K562 (cell line): Measurements from ENCODE around the gene VILL. TPM values are rescaled to one million over a fixed set of nuclear protein-coding genes. Genes with fewer than 3 reads are reported as not detected.

Source experiments
- BRD9 ChIP-seq: fragments of 450-650 bp; IDR thresholded peaks from 2 replicates; pipeline ENCODE4 v1.6.1; 2018; ENCODE audit warnings: low read depth; ENCODE audit not compliant: partially characterized antibody
- GATAD2A ChIP-seq: fragments of 450-650 bp; IDR thresholded peaks from 2 replicates; pipeline ENCODE4 v1.6.1; 2017
- HNRNPLL ChIP-seq: fragments of 200-400 bp; formaldehyde crosslinking; IDR thresholded peaks from 2 replicates; pipeline ENCODE4 v1.6.1; 2017; ENCODE audit warnings: low read length, low read depth, mild to moderate bottlenecking; ENCODE audit not compliant: poor library complexity, severe bottlenecking
- JUN ChIP-seq, 2 experiments: sonication (generic) in 1 of 2; formaldehyde crosslinking in 1 of 2; IDR thresholded peaks; 2 replicates each; pipeline versions ENCODE4 v1.6.1 to v1.8.0; 2012 to 2022; ENCODE audit warnings: borderline replicate concordance in 2 of 2, mild to moderate bottlenecking in 2 of 2, improper control_type of control experiment in 1 of 2, low read depth in 1 of 2, low read length in 1 of 2, missing genetic modification reagents in 1 of 2
- PHF20 ChIP-seq: fragments of 450-650 bp; IDR thresholded peaks from 2 replicates; pipeline ENCODE4 v1.6.1; 2018; ENCODE audit not compliant: partially characterized antibody
- POLR2AphosphoS5 ChIP-seq: IDR thresholded peaks from 2 replicates; pipeline ENCODE4 v1.6.1; 2011; ENCODE audit warnings: mild to moderate bottlenecking, low read depth, low read length, moderate library complexity; ENCODE audit not compliant: control insufficient read depth, insufficient read depth
- ZNF518B ChIP-seq: fragments of 250-450 bp; sonication (Bioruptor Pico); IDR thresholded peaks from 2 replicates; pipeline ENCODE4 v1.5.0; 2021; ENCODE audit warnings: mild to moderate bottlenecking, moderate library complexity
- polyA plus RNA-seq, 8 experiments: library from polyadenylated mRNA; depleted of rRNA in 4 of 8; stranded (reverse) in 5 of 8; unstranded in 3 of 8; fragments of >200 nt; fragmentation: Nextera tagmentation in 2 of 8; fragmentation: Illumina TruSeq in 1 of 8; extraction: Ambion mirVana in 2 of 8; extraction: Trizol in 1 of 8; gene quantifications; 2 replicates each; pipeline versions ENCODE4 v1.2.1 to v1.2.3, GENCODE V29; 2011 to 2014; ENCODE audit warnings: inconsistent platforms in 1 of 8, missing spikeins in 1 of 8
- total RNA-seq, 7 experiments: library from RNA; depleted of rRNA in 6 of 7; stranded (reverse); fragments of >200 nt in 6 of 7; fragmentation: Illumina TruSeq in 2 of 7; extraction: Trizol in 2 of 7; gene quantifications; 2 replicates each; pipeline versions ENCODE4 v1.2.1 to v1.2.3, GENCODE V29; 2011 to 2021; ENCODE audit warnings: low replicate concordance in 1 of 7
- TF ChIP-seq, protein P1 (sequence below): sonication (generic); formaldehyde crosslinking; IDR thresholded peaks from 2 replicates; pipeline ENCODE4 v1.4.0; 2020; ENCODE audit warnings: mild to moderate bottlenecking, missing genetic modification reagents

VILL gene
- total and polyA plus RNA-seq, 9 of the 15 experiments (the other 6 are each of a cell fraction or from before 2014, with no cell fraction given) = 0.11 to 16.0 (median 8.8) TPM

- TF ChIP-seq BRD9 (peak; percentile 61), POLR2AphosphoS5 (peak; percentile 75; the same call in 1 of the 2 replicates), JUN (IDR thresholded peaks at IDR 0.05; ENCODE audit: borderline replicate concordance, low read depth, low read length) (no peak), JUN (CRISPR knock-in tag; IDR thresholded peaks at IDR 0.05; ENCODE audit: borderline replicate concordance) (no peak), HNRNPLL (no peak), PHF20 (no peak), ZNF518B (CRISPR knock-in tag) (no peak), GATAD2A (peak; percentile 77; the same call in 1 of the 2 replicates)
- TF ChIP-seq, protein P1, sequence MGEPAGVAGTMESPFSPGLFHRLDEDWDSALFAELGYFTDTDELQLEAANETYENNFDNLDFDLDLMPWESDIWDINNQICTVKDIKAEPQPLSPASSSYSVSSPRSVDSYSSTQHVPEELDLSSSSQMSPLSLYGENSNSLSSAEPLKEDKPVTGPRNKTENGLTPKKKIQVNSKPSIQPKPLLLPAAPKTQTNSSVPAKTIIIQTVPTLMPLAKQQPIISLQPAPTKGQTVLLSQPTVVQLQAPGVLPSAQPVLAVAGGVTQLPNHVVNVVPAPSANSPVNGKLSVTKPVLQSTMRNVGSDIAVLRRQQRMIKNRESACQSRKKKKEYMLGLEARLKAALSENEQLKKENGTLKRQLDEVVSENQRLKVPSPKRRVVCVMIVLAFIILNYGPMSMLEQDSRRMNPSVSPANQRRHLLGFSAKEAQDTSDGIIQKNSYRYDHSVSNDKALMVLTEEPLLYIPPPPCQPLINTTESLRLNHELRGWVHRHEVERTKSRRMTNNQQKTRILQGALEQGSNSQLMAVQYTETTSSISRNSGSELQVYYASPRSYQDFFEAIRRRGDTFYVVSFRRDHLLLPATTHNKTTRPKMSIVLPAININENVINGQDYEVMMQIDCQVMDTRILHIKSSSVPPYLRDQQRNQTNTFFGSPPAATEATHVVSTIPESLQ (CRISPR knock-in tag) = 0 out of 2 replicates have a peak, but pooled peaks have one; percentile 8
Observed at GRCh38 chr3:38018296-38019266, 28.0 kb downstream of the VILL start (continued).
